ENCODE data around the gene MAX.
"Not testable (repeated sequence)": the region's sequence is repeated elsewhere in the genome, so short reads cannot be mapped to it uniquely, and the experiment has no call there.

Gene MAX

DNA sequence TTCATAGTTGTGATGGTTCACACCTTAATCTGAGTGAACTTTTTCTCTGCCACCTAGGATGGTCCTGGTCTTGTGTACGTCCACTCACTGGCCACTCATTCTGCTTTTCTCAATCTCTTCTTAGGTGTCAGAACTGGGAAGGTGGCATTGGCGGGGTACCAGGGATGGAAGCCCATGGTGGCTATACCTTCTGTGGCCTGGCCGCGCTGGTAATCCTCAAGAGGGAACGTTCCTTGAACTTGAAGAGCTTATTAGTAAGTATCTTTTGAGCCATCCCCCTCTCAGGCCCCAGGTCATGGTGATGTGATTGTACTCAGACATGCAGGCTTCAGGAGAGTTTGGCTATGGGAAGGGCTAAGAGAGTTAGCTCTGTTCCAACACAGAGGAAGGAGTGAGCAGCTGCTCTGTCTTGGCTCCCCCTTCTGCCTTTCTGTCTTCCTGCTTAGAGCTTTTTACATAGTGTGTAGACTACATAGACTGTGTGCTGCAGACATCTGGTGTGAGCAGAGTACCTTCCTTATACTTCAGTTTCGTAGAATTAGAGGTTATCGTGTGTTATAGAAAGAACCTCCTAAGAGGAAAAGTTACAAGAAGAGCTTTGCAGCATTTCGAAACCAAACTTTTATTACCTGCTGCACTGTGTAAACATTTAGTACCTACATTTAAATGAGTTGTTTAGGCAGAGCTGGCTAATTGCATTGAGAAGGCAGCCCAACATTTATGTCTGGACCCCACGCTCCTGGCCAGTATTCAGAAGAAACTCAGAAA is 61.5 kb downstream of the MAX start:
- DNase-seq = no peak

DNA sequence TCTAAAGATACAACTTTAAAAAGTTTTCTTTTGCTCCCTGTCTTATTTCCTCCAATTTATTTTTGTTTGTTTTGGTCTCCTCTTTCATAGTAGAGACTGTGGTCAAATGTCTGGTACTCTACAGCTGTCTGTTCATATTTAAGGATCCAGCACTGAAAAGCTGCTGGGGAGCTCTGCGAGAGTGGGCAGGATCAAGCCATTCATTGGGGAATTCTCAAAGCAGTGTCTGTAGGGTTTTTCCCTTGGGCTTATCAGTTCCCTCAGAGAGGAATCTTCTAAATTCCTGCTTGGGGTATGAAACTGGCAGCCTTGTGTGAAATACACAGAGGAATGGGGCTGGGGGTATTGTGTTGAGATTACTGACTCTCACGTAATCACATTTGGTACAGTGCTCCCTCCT is 63.4 kb downstream of the MAX start:
- no peak for DNase-seq

GRCh38 chr14:65035049-65035448 is 67.3 kb downstream of the MAX start:
- DNase-seq = no peak

DNA sequence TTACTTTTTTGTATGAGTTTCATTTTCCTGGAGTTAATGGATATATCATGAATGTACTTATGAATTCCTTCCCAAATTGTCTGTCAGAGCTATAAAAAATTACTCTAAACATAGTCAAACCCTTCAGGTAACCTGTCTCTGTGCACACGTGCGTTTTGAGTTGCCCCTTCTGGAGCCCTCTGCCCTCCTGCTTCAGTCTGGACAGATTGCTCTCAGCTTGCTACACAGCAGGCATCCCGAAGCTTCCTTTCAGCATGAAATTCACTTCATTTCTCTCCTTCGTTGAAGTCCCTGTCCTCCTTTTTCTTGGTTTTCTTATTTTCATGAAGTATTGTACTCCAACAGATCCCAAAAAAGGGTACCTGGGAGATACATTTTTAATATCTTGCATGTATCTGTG is 68.3 kb downstream of the MAX start:
- no peak for DNase-seq

GRCh38 chr14:65033181-65033580 is 69.1 kb downstream of the MAX start:
- no peak for DNase-seq

DNA sequence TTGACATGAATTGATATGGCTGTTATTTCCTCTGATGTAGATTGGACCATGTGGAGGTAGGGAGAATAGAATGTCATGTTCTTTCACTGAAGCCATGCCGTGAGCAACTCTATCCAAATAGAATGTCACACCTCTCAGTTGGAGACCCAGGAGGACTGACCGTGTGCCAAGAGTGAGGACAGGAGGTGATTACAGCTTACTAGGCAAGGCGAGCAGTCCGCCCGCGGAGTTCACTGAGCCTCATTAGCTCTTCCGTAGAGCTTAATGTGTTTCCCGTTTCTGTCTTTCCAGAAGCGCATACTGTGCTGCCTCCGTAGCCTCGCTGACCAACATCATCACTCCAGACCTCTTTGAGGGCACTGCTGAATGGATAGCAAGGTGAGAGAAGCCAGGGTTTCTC is 70.0 kb downstream of the MAX start:
- no peak for DNase-seq

- DNase-seq = not testable (repeated sequence)
Measured at GRCh38 chr14:65031321-65031720, 71.0 kb downstream of the MAX start.

GRCh38 chr14:65028937-65029336 is 73.4 kb downstream of the MAX start:
- no peak for DNase-seq

DNA sequence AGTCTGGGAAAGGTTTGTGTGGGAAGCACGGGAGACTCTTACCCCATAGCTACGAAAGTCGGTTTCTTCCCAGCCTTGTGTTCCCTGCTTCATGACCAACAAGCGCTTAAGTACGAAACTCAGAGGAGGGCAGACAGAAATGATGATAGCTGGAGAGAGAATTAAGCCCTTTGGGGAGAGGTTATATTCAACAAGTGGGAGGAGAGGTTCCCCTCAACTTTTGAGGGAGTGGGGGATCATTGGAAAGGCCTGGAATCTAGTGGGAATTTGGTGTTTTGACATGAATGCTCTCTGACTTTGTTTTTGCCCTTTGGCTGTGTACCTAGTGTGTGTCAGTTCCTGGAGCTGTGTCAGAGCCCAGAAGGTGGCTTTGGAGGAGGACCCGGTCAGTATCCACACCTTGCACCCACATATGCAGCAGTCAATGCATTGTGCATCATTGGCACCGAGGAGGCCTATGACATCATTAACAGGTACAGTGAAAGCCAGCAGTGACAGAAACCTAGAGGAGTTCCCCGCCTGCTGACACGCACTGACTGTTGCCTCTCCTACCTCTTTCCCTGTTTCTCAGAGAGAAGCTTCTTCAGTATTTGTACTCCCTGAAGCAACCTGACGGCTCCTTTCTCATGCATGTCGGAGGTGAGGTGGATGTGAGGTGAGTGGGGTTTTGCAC is 75.1 kb downstream of the MAX start:
- DNase-seq = no peak

DNA sequence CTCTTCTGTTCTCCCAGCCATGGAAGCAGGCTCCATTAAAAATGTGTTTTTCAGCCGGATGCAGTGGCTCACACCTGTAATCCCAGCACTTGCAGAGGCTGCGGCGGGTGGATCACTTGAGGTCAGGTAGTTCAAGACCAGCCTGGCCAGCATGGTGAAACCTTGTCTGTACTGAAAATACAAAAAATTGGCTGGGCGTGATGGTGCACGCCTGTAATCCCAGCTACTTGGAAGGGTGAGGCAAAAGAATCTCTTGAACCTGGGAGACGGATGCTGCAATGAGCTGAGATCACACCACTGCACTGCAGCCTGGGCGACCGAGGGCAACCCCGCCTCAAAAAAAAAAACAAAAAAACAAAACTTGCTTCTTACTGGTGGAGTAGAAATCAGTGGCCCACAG is 75.8 kb downstream of the MAX start:
- DNase-seq = no peak

- no peak for DNase-seq
Measured at GRCh38 chr14:65025818-65026217, 76.5 kb downstream of the MAX start.
